ENCODE measurements around the gene BMPR1B.

BMPR1B gene

GRCh38 chr4:95186666-95187065, 428.9 kb downstream of the BMPR1B start:
- no peak for DNase-seq (ENCODE audit: low read depth)

- no peak for DNase-seq (ENCODE audit: low read depth)
Observed at GRCh38 chr4:95188701-95189370, 431.1 kb downstream of the BMPR1B start.

GRCh38 chr4:95190751-95191436, 433.1 kb downstream of the BMPR1B start:
- no peak for DNase-seq (ENCODE audit: low read depth)

GRCh38 chr4:95191537-95191936, 433.8 kb downstream of the BMPR1B start:
- no peak for DNase-seq (ENCODE audit: low read depth)

- DNase-seq (ENCODE audit: low read depth): no peak
Observed at GRCh38 chr4:95193391-95194224, 435.9 kb downstream of the BMPR1B start.

- DNase-seq (ENCODE audit: low read depth): no peak
Observed at GRCh38 chr4:95197353-95197752, 439.6 kb downstream of the BMPR1B start.

GRCh38 chr4:95198961-95199360, 441.2 kb downstream of the BMPR1B start:
- peak; percentile 27 for DNase-seq (ENCODE audit: low read depth)

- DNase-seq (ENCODE audit: low read depth): peak; percentile 11
Observed at GRCh38 chr4:95204267-95204844, 446.6 kb downstream of the BMPR1B start.

- DNase-seq (ENCODE audit: low read depth): no peak
Observed at GRCh38 chr4:95204873-95205272, 447.1 kb downstream of the BMPR1B start.
